Left colon (tissue), 2 donors: ENCODE measurements around the gene SHROOM3. TPM values are rescaled to one million over a fixed set of nuclear protein-coding genes. Genes with fewer than 3 reads are reported as not detected.
A peak's percentile ranks its signal among the peaks of the same experiment; 100 is the strongest.

Experiments used
- ATAC-seq: fragments of 200-7000 bp; cut with Tn5 transposase; one replicate; pipeline ENCODE4 v1.9.1; 2020; ENCODE audit warnings: mild to moderate bottlenecking, moderate library complexity
- DNase-seq, 2 donors: peaks; one replicate each; pipeline ENCODE4 v3.0.0-alpha.2; 2020
- intact Hi-C, 2 donors: fragments of 100-400 bp; cut with DNase I in 1 of 2; cut with micrococcal nuclease in 1 of 2; formaldehyde crosslinking; loops; one replicate each; pipeline versions ENCODE4 v1.11.2 to v1.14.0; 2022; cut with DNase I, micrococcal nuclease
- total RNA-seq, 2 donors: library from RNA; stranded (reverse); fragmentation: NEBNext Ultra II Directional; extraction: Animal tissue kit (Norgen Biotek cat#: 25700); gene quantifications; one replicate each; pipeline ENCODE4 v1.2.1, GENCODE V29; 2021
- donor health status: DM: no; HTN: no; CAD: no.
- donor health status: DM: yes; HTN: yes; CAD: no.

The SHROOM3 gene
- total RNA-seq, 2 donors from 2014 or later, result 158 to 248 TPM

- no peak for ATAC-seq
- no peak for DNase-seq
Observed at GRCh38 chr4:76550966-76551780, 116.1 kb downstream of the SHROOM3 start.

GRCh38 chr4:76554630-76555029 lies 119.6 kb downstream of the SHROOM3 start:
- DNase-seq (no peak), ATAC-seq (no peak)
- intact Hi-C loops, result no loop called here

More at GRCh38 chr4:76550966-76551780, 116.1 kb downstream of the SHROOM3 start:
- intact Hi-C loops, result no loop called here

GRCh38 chr4:76556452-76556851 lies 121.4 kb downstream of the SHROOM3 start:
- ATAC-seq (no peak), DNase-seq (no peak)
- intact Hi-C loops, result no loop called here

GRCh38 chr4:76558396-76559235 lies 123.6 kb downstream of the SHROOM3 start:
- ATAC-seq, result no peak
- DNase-seq, result no peak
- intact Hi-C loops, result no loop called here

GRCh38 chr4:76559236-76560071 lies 124.4 kb downstream of the SHROOM3 start:
- DNase-seq (no peak), ATAC-seq (no peak)
- intact Hi-C loops, result no loop called here

GRCh38 chr4:76562161-76562560 lies 127.1 kb downstream of the SHROOM3 start:
- DNase-seq, result no peak
- no peak for ATAC-seq
- intact Hi-C loops, result no loop called here

- DNase-seq (no peak), ATAC-seq (no peak)
- intact Hi-C loops, result no loop called here
Observed at GRCh38 chr4:76562836-76563453, 127.9 kb downstream of the SHROOM3 start.

GRCh38 chr4:76563454-76564122 lies 128.6 kb downstream of the SHROOM3 start:
- intact Hi-C loops, result no loop called here
- DNase-seq, result no peak
- ATAC-seq, result peak; percentile 72

- no peak for ATAC-seq
Observed at GRCh38 chr4:76564123-76564915, 129.3 kb downstream of the SHROOM3 start.

GRCh38 chr4:76568262-76568661 lies 133.2 kb downstream of the SHROOM3 start:
- DNase-seq (no peak), ATAC-seq (no peak)
- intact Hi-C loops, result no loop called here

More at GRCh38 chr4:76564123-76564915, 129.3 kb downstream of the SHROOM3 start:
- intact Hi-C loops, result no loop called here
- no peak for DNase-seq

GRCh38 chr4:76569225-76569624 lies 134.2 kb downstream of the SHROOM3 start:
- intact Hi-C loops, result no loop called here
- DNase-seq (no peak), ATAC-seq (peak; percentile 65)

GRCh38 chr4:76569706-76570105 lies 134.7 kb downstream of the SHROOM3 start:
- intact Hi-C loops, result no loop called here
- DNase-seq (no peak), ATAC-seq (peak; percentile 19)

GRCh38 chr4:76570141-76570973 lies 135.3 kb downstream of the SHROOM3 start:
- intact Hi-C loops, result no loop called here
- ATAC-seq (peak; percentile 55), DNase-seq (no peak)

GRCh38 chr4:76571274-76571673 lies 136.2 kb downstream of the SHROOM3 start:
- DNase-seq (no peak), ATAC-seq (peak; percentile 70)
- intact Hi-C loops, result no loop called here

GRCh38 chr4:76572224-76572623 lies 137.2 kb downstream of the SHROOM3 start:
- intact Hi-C loops, result no loop called here
- DNase-seq (no peak), ATAC-seq (no peak)

GRCh38 chr4:76576824-76577223 lies 141.8 kb downstream of the SHROOM3 start:
- ATAC-seq, result no peak
- intact Hi-C loops, result no loop called here
- no peak for DNase-seq
